Suprapubic skin (tissue), 3 donors: ENCODE data around the gene GET4.

Source experiments
- POLR2A ChIP-seq, 2 donors: fragments of 450-650 bp; IDR thresholded peaks; one replicate each; pipeline ENCODE4 v1.6.1; 2017; ENCODE audit warnings: antibody characterized with exemption in 2 of 2, mild to moderate bottlenecking in 2 of 2, moderate library complexity in 2 of 2
- TF ChIP-seq, protein P1 (sequence below), 2 donors: fragments of 200-600 bp in 1 of 2; fragments of 450-650 bp in 1 of 2; sonication (generic) in 1 of 2; IDR thresholded peaks; one replicate each; pipeline ENCODE4 v1.5.1; 2016 to 2019; ENCODE audit warnings: antibody characterized with exemption in 2 of 2, mild to moderate bottlenecking in 1 of 2, moderate library complexity in 1 of 2

GRCh38 chr7:913736-914520, 37.6 kb downstream of the GET4 start:
- TF ChIP-seq, protein P1, sequence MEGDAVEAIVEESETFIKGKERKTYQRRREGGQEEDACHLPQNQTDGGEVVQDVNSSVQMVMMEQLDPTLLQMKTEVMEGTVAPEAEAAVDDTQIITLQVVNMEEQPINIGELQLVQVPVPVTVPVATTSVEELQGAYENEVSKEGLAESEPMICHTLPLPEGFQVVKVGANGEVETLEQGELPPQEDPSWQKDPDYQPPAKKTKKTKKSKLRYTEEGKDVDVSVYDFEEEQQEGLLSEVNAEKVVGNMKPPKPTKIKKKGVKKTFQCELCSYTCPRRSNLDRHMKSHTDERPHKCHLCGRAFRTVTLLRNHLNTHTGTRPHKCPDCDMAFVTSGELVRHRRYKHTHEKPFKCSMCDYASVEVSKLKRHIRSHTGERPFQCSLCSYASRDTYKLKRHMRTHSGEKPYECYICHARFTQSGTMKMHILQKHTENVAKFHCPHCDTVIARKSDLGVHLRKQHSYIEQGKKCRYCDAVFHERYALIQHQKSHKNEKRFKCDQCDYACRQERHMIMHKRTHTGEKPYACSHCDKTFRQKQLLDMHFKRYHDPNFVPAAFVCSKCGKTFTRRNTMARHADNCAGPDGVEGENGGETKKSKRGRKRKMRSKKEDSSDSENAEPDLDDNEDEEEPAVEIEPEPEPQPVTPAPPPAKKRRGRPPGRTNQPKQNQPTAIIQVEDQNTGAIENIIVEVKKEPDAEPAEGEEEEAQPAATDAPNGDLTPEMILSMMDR (IDR thresholded peaks at IDR 0.05) = no peak
- TF ChIP-seq POLR2A (IDR thresholded peaks at IDR 0.05) = no peak
